Karpas-422 (cell line): ENCODE results near the gene HYAL3. TPM values are rescaled to one million over a fixed set of nuclear protein-coding genes. Genes with fewer than 3 reads are reported as not detected.
A peak's percentile ranks its signal among the peaks of the same experiment; 100 is the strongest.
"Not testable (repeated sequence)": the region's sequence is repeated elsewhere in the genome, so short reads cannot be mapped to it uniquely, and the experiment has no call there.

ENCODE experiments used
- DNase-seq: peaks from one replicate; pipeline ENCODE4 v3.0.0-alpha.2; 2015
- H2AFZ ChIP-seq: fragments of 200-600 bp; sonication (generic); 2 replicates; pipeline ENCODE4 v1.6.1; 2014; ENCODE audit warnings: antibody characterized with exemption, low read length, mixed read lengths
- H3K27ac ChIP-seq: fragments of 200-600 bp; sonication (generic); 2 replicates; pipeline ENCODE4 v1.5.1; 2014; ENCODE audit warnings: mild to moderate bottlenecking, low read length, moderate library complexity
- H3K27me3 ChIP-seq: fragments of 200-600 bp; sonication (generic); 2 replicates; pipeline ENCODE4 v1.6.1; 2014; ENCODE audit warnings: low read length, mixed read lengths
- H3K36me3 ChIP-seq: fragments of 200-600 bp; sonication (generic); 2 replicates; pipeline ENCODE4 v1.6.1; 2014; ENCODE audit warnings: low read length, mixed read lengths; ENCODE audit not compliant: insufficient read depth
- H3K4me1 ChIP-seq: fragments of 200-600 bp; sonication (generic); 2 replicates; pipeline ENCODE4 v1.6.1; 2014; ENCODE audit warnings: mild to moderate bottlenecking, low read length, mixed read lengths
- H3K4me2 ChIP-seq: fragments of 200-600 bp; sonication (generic); 2 replicates; pipeline ENCODE4 v1.6.1; 2014; ENCODE audit warnings: low read length, low read depth, mild to moderate bottlenecking; ENCODE audit not compliant: poor library complexity, severe bottlenecking
- H3K4me3 ChIP-seq: fragments of 200-600 bp; sonication (generic); 2 replicates; pipeline ENCODE4 v1.5.1; 2014; ENCODE audit warnings: mild to moderate bottlenecking, antibody characterized with exemption, low read length, mixed read lengths
- H3K79me2 ChIP-seq: fragments of 200-600 bp; sonication (generic); 2 replicates; pipeline ENCODE4 v1.6.1; 2014; ENCODE audit warnings: mild to moderate bottlenecking, low read length, mixed read lengths
- H3K9ac ChIP-seq: fragments of 200-600 bp; sonication (generic); 2 replicates; pipeline ENCODE4 v1.6.0; 2014; ENCODE audit warnings: low read length
- H3K9me2 ChIP-seq: fragments of 200-600 bp; sonication (generic), shearing (Covaris generic); replicated peaks from 2 replicates; pipeline ENCODE4 v1.6.0; 2014; ENCODE audit warnings: mild to moderate bottlenecking, low read length, moderate library complexity; ENCODE audit not compliant: insufficient read depth
- H3K9me3 ChIP-seq: fragments of 300-700, 200-600 bp; sonication (generic); 2 replicates; pipeline ENCODE4 v1.6.1; 2014; ENCODE audit warnings: low read length, mixed read lengths
- H4K20me1 ChIP-seq: fragments of 200-600 bp; sonication (generic); 2 replicates; pipeline ENCODE4 v1.6.1; 2014; ENCODE audit warnings: mild to moderate bottlenecking, antibody characterized with exemption, low read length, low read depth; ENCODE audit not compliant: insufficient read depth
- total RNA-seq: library from RNA; depleted of rRNA; stranded (reverse); fragments of >200 nt; shearing (Covaris generic); gene quantifications from 2 replicates; pipeline ENCODE4 v1.2.3, GENCODE V29; 2014; ENCODE audit warnings: low replicate concordance

Gene HYAL3
- total RNA-seq, 1 experiment from 2014 or later: 9.3 TPM

GRCh38 chr3:50316657-50317242, 17.5 kb upstream of the HYAL3 start:
- Histone ChIP-seq H3K27ac (no peak overlapping the region), H3K4me1 (peaks cover 16% of the 10 kb centered on the region), H3K4me3 (no peak overlapping the region), H3K27me3 (no peaks in the 10 kb centered on the region), H3K79me2 (peaks cover 22% of the 10 kb centered on the region), H3K9ac (no peak overlapping the region), H3K9me3 (no peaks in the 10 kb centered on the region), H3K36me3 (peaks cover 6% of the 10 kb centered on the region; the same call in 1 of the 2 replicates), H2AFZ (no peak overlapping the region), H3K9me2 (no peaks in the 10 kb centered on the region), H3K4me2 (no peak overlapping the region), H4K20me1 (no peaks in the 10 kb centered on the region; the same call in 1 of the 2 replicates)
- peak; percentile 55 for DNase-seq

GRCh38 chr3:50314816-50315215, 15.6 kb upstream of the HYAL3 start:
- DNase-seq: no peak

GRCh38 chr3:50314342-50314741, 15.1 kb upstream of the HYAL3 start:
- Histone ChIP-seq H3K4me3 (no peak overlapping the region), H4K20me1 (no peaks in the 10 kb centered on the region), H3K9ac (peak overlapping the region; percentile 28; the same call in 1 of the 2 replicates), H3K27me3 (no peaks in the 10 kb centered on the region), H3K4me1 (peaks cover 6% of the 10 kb centered on the region), H3K79me2 (peaks cover 7% of the 10 kb centered on the region; the same call in 1 of the 2 replicates), H3K9me2 (no peaks in the 10 kb centered on the region), H2AFZ (no peak overlapping the region), H3K4me2 (no peak overlapping the region), H3K36me3 (peaks cover 4% of the 10 kb centered on the region; the same call in 1 of the 2 replicates), H3K27ac (peak overlapping the region; percentile 43; the same call in 1 of the 2 replicates), H3K9me3 (no peaks in the 10 kb centered on the region)
- no peak for DNase-seq

More at GRCh38 chr3:50314816-50315215, 15.6 kb upstream of the HYAL3 start:
- Histone ChIP-seq H3K4me3 (no peak overlapping the region), H3K79me2 (peaks cover 11% of the 10 kb centered on the region), H3K4me1 (peaks cover 6% of the 10 kb centered on the region), H3K27ac (no peak overlapping the region), H3K9ac (no peak overlapping the region), H3K9me3 (no peaks in the 10 kb centered on the region), H3K4me2 (no peak overlapping the region), H3K27me3 (no peaks in the 10 kb centered on the region), H3K36me3 (peaks cover 6% of the 10 kb centered on the region; the same call in 1 of the 2 replicates), H3K9me2 (no peaks in the 10 kb centered on the region), H2AFZ (no peak overlapping the region), H4K20me1 (no peaks in the 10 kb centered on the region)

GRCh38 chr3:50312041-50312440, 12.8 kb upstream of the HYAL3 start:
- H3K79me2 ChIP-seq, H3K9me3 ChIP-seq, H3K4me1 ChIP-seq, H3K27ac ChIP-seq, H3K36me3 ChIP-seq, H3K27me3 ChIP-seq, H2AFZ ChIP-seq, H3K4me3 ChIP-seq, H4K20me1 ChIP-seq, H3K9ac ChIP-seq, H3K4me2 ChIP-seq, H3K9me2 ChIP-seq, DNase-seq: not testable (repeated sequence)

- Histone ChIP-seq H3K27ac (no peak overlapping the region), H3K4me3 (no peak overlapping the region), H3K79me2 (no peaks in the 10 kb centered on the region), H3K9me2 (no peaks in the 10 kb centered on the region), H4K20me1 (no peaks in the 10 kb centered on the region), H3K36me3 (no peaks in the 10 kb centered on the region), H3K27me3 (no peaks in the 10 kb centered on the region), H3K9ac (no peak overlapping the region), H3K9me3 (no peaks in the 10 kb centered on the region), H3K4me1 (peaks cover 10% of the 10 kb centered on the region), H3K4me2 (no peak overlapping the region), H2AFZ (no peak overlapping the region)
- DNase-seq: no peak
These were observed 5.4 kb upstream of the HYAL3 start for GRCh38 chr3:50304601-50305000.

- Histone ChIP-seq H2AFZ (no peak within 1 kb of the TSS), H3K27ac (no peak within 1 kb of the TSS), H3K36me3 (no peaks in the 10 kb centered on the region), H3K4me3 (no peak within 1 kb of the TSS), H4K20me1 (no peaks in the 10 kb centered on the region), H3K9ac (no peak within 1 kb of the TSS), H3K27me3 (no peaks in the 10 kb centered on the region), H3K4me2 (no peak within 1 kb of the TSS), H3K79me2 (peaks cover 5% of the 10 kb centered on the region; the same call in 1 of the 2 replicates), H3K9me3 (no peaks in the 10 kb centered on the region), H3K4me1 (peaks cover 15% of the 10 kb centered on the region), H3K9me2 (no peaks in the 10 kb centered on the region)
- no peak for DNase-seq
These were observed 4.0 kb upstream of the HYAL3 start, which contains the start of gene HYAL1 for GRCh38 chr3:50303013-50303815. TSS of gene HYAL1 (minus strand) at chr3:50303574. CDS start at chr3:50302956, 618 bp downstream.

GRCh38 chr3:50302095-50303012, 3.1 kb upstream of the HYAL3 start:
- Histone ChIP-seq H3K9me2 (no peaks in the 10 kb centered on the region), H3K4me1 (peaks cover 21% of the 10 kb centered on the region), H3K4me3 (no peak overlapping the region), H3K9ac (no peak overlapping the region), H3K27me3 (no peaks in the 10 kb centered on the region), H3K79me2 (peaks cover 7% of the 10 kb centered on the region; the same call in 1 of the 2 replicates), H2AFZ (no peak overlapping the region), H4K20me1 (no peaks in the 10 kb centered on the region), H3K9me3 (no peaks in the 10 kb centered on the region), H3K4me2 (no peak overlapping the region), H3K36me3 (no peaks in the 10 kb centered on the region), H3K27ac (no peak overlapping the region)
- DNase-seq: no peak
